HG02840 (cell line): ENCODE measurements around the gene RRP1B.

Experiments
- ATAC-seq: cut with Tn5 transposase; IDR thresholded peaks from one replicate; pipeline ENCODE4 v1.9.1; 2021; ENCODE audit warnings: mild to moderate bottlenecking, moderate library complexity, moderate number of reproducible peaks; ENCODE audit not compliant: unreplicated experiment, low FRiP score

The RRP1B gene

GRCh38 chr21:43720539-43721166 lies 61.3 kb downstream of the RRP1B start:
- no peak for ATAC-seq

- ATAC-seq, result no peak
Observed at GRCh38 chr21:43721206-43721605, 61.8 kb downstream of the RRP1B start.

GRCh38 chr21:43721939-43722338 lies 62.6 kb downstream of the RRP1B start:
- no peak for ATAC-seq

GRCh38 chr21:43723648-43724047 lies 64.3 kb downstream of the RRP1B start:
- ATAC-seq, result no peak

DNA sequence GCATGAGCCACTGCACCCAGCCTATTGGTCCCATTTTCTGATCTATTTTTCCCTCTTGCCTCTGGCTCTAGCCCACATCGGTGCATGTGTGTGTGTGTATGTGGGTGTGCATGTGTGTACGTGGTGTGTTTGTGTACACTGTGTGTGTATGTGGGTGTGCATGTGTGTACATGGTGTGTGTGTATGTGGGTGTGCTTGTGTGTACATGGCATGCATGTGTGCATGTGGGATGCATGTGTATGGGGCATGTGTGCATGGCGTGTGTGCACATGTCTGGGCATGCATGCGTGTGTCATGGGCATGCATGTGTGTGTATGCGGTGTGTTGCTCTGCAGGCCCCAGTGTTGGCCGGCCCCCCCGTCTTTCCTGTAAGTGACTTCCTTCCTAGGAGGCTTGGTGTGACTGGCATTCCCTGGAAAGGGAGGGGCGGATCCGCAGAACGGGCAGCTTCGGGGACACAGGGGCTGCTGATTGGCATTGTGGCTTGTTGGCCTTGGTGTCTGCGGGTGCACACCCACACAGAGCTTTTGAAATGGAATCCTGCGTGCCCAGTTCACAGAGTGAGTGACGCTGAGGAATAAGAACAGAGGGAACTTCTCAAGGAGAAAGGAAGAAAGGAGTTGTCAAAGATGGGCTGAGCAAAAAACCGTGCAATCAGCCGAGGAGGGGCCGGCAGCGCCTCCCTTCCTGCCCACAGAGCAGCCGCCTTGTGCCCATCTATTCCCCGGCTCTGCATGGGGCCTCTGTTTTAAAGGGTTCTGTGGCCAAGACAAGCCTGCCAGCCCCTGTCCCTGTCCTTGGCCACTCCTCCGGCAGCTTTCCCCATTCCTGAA lies 67.5 kb downstream of the RRP1B start:
- ATAC-seq, result no peak

- no peak for ATAC-seq
Observed at GRCh38 chr21:43727519-43728153, 68.3 kb downstream of the RRP1B start.

- ATAC-seq, result no peak
Observed at GRCh38 chr21:43728154-43728466, 68.8 kb downstream of the RRP1B start.

DNA sequence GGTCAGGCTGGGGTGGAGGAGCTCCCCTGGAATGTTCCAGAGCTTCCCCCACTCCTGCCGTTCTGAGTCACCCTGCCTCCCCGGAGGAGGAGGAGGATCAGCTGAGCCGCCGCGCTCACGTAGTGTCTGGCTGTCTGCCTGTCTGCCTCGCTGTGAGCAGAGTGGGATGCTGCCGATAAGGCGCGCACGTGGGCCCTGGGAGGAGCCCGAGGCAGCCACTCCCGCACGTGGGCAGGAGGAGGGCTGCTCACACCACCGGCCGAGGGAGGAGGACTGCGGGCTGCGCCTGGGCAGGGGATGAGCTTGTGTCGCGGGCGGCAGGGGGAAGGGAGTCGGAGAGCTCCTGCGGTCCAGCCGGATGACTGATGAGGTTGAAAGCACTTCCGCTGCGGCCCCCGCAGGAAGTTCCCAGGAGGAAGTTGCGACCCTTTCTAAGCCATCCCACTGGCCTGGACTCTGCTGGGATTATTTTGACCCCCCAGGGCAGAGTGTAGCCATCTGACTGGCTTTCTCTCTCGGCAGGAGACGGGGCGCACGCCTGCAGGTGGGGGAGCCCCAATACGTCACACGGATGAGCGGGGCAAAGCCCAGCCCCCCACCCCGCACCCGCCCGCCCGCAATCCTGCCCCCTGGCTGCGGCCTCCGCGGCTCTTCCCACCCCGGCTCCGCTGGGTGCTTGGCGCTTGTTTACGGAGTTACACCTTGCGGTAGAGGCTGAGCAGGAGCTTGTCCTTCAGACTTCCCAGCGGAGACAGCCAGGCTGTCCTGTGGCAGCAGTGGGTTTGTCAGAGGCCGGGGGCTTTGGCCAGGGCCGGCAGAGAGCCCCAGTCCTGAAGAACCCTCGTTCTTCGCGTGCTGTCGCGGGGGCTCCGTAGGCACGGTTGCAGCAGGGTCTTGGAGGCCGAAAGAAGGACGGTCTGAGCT lies 69.4 kb downstream of the RRP1B start:
- ATAC-seq, result peak; percentile 51

- no peak for ATAC-seq
Observed at GRCh38 chr21:43731476-43731875, 72.1 kb downstream of the RRP1B start.

DNA sequence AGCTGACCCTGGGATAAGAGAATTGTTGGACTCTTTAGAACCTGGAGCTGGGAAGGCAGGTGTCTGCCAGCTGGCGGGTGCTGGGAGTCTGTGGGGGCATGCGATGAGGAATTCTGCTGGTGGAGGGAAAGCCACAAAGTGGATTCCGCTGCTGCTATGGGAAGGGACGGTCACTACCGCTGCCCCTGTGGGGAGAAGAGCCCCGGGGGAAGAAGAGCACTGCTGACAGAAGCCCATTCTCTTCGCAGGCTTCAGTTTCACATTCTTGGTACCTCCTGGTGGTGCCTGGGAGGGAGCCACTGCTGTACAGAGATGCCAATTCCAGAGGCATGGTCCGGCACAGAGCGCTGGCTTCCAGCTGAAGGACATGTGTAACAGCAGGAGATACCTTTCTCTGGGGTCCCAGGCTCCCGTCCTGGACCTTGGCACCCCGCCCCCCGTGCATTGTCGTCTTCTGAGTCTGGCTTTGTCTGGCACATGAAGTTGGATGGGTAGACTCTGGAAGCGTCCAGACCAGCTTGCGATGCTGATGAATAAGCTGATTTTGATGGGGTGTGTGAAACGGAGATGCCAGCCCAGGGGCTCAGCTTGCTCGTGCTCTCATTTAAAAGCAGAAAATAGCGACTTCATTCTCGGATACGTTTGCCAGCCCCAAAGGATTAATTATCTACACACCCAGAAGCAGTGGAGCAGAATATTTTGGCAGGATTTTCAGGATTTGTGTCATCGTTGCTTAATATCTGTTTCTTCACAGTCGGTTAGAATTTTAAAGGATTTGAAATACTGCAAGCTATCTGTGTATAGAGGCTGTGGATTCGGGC lies 72.7 kb downstream of the RRP1B start:
- no peak for ATAC-seq

- no peak for ATAC-seq
Observed at GRCh38 chr21:43733060-43733459, 73.7 kb downstream of the RRP1B start.

DNA sequence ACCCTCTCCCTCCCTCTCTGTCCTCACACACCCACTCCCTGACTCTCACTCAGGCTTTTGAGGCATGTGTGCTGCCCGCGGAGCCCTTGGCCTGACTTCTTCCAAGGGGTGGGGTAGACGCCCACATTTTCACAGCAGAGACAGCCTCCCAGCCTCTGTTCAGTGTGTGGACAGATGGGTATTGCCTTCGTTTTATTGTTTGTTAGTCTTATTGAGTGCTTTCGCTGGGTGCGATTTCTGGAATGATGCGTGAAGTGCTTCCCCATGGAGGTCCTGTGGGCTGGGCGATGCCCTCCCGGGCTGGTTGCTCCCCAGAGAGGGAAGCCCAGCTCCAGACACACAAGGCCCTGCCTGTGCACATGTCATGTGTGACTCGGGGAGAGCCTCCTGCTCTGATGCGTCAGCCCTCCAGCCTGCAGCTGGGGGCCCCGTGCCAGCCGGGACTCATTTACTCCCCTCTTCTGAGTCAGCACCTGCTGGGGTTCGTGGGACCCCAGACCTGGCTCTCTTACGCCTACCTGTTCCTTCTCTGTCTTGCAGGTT lies 74.2 kb downstream of the RRP1B start:
- no peak for ATAC-seq

DNA sequence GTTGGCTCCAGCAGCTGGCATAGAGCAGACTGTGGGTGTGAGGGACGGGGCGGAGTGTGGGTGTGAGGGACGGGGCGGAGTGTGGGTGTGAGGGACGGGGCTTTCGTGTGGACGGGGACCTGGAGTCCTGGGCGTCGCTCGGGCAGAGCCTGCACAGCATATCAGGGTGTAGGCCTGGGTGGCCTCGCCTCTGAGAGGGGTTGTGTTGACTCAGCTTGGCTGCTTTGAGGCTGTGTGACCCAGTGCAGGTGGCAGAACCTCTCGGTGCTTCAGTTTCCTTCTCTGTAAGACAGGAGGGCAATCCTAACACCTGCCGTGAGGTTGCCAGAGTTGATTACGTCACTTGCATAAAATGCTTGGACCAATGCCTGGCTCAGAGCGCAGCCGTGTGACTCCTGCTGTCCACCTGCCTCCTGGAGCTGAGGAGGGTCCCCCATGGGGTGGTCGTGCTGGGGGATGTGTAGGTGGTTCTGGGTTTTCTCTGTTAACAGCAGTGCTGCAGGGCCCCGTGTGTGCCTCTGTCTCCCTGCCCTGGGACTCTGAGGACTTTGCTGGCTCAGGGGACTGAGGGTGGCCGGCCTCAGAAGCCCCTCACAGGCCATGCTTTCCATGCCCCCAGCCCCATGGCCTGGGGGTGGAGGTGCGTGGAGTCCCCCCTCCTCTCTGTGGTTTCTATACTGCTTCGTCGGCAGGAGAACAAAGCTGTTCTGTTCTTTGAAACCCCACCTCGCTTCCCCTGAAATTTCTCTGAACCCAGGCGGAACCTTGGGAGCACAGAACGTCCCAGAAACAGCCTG lies 75.0 kb downstream of the RRP1B start:
- ATAC-seq, result no peak

GRCh38 chr21:43734928-43735229 lies 75.5 kb downstream of the RRP1B start:
- ATAC-seq, result no peak

DNA sequence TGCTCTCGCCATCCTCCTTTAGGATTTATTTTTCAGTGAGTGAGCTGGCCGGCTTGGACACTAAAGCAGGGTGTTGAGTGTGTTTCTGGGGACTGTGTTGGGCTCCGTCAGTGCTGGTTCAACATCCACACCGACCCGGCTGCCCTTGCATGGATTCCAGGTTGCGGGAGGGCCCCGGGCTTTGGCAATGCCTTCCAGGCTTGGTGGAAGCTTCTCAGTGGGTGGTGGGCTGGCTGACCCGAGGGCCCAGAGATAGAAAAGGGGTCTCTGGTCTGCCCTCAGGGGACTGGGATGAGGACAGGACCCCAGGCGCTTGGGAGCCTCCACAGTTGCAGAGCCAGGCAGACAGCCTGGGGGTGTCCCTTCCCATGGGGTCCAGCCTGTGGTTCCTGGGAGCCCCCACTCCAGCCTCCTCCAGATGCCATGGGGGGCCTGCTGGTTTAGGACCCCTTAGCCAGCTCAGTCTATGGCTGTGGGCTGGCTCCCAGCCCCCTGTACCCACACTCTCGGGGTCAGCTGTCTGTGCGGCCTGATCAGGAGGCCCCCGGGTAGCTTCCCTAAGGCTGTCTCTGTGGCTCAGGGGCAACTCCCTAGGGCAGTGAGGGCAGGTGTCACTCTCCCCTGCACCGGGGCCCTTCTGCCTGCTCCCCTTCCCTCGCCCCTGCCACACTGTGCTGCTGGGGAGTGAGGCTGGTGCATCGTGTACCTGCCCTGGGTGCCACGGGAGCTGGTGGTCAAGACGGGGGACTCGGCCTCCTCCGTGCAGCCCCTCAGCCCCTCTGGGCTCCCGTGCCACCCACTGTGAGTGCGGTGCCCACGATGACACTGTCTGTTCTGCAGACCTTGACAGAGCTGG lies 76.1 kb downstream of the RRP1B start:
- no peak for ATAC-seq

DNA sequence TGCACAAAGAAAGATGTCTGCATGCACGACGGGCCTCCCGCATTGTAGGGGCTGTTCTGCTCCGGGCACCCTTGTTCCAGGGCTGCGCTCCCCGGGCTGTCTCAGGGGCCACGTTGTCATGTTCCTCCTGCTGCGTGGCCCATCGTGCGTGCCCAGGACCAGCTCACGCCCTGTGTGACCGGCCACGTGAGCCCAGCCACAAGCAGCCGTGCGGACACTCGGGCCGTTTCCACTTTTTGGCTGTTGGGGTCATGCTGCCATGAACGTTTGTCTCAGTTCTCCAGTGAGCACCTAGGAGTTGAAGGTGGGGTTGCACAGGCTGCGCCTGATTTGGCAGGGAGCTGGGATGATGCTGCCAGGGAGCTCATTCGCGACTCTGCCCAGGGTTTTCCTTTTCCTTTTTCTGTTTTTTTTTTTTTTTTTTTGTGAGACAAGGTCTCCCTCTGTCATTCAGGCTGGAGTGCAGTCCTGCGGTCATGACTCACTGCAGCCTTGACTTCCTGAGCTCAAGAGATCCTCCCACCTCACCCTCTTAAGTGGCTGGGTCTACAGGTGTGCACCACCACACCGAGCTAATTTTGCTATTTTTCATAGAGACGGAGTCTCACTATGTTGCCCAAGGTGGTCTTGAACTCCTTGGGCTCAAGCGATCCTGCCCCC lies 77.0 kb downstream of the RRP1B start:
- ATAC-seq, result no peak

DNA sequence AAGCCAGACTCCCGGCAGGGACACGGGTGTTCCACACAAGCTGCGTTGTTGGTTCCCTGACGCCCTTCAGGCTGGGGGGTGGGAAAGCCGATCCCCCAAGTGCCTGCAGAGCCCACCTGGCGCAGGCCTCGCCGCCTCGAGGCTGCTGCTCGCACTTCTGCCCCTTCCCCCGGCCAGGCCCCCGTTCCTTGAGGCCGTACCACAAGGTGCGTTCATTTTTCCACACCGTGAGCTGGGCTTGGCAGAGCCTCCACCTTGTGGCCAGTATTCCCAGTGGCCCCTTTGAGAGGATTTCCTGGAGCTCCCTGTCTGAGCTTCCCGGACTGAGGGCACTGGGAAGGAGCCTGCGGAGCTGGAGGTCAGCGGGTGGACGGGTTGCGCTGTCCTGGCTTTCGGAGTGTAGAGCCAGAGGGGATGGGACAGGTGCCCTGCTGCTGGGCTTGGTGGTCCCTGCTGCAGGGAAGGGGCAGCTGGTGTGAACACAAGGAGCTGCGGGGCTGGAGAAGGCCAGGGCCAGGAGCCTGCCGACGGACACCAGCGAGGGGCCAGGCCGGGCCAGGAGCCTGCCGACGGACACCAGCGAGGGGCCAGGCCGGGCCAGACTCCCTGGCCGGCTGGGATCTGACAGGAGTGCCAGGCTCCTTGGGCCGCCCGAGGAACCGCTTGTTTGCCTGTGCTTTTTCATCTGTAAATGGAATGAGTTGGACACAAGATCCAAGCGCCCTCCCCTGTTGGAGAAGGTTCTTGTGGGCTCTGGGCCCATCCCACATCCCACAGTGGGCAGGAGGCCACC lies 78.0 kb downstream of the RRP1B start:
- ATAC-seq, result no peak
